A673 (cell line): ENCODE measurements around the gene MARCO. TPM values are rescaled to one million over a fixed set of nuclear protein-coding genes. Genes with fewer than 3 reads are reported as not detected.

Experiments
- BruUV-seq: library from RNA; stranded (reverse); fragments of 400-500 nt; replicated peaks from 2 replicates; lab custom pipeline; 2021; lab: Mats Ljungman, UMichigan
- CTCF ChIA-PET: fragments of 300-600 bp; sonication (Branson Sonifier 250); formaldehyde crosslinking; loops from one replicate; lab custom pipeline; 2022; ENCODE audit warnings: antibody characterized with exemption; lab: Charles Lee
- POLR2A ChIA-PET: fragments of 300-600 bp; sonication (Branson Sonifier 250); formaldehyde crosslinking; loops from one replicate; lab custom pipeline; 2022; ENCODE audit warnings: antibody characterized with exemption; ENCODE audit not compliant: low non-redundant PET; lab: Charles Lee
- DNase-seq: peaks from one replicate; pipeline ENCODE4 v3.0.0-alpha.2; 2015; ENCODE audit warnings: low spot score
- H3K27ac ChIP-seq: fragments of 200-600 bp; sonication (generic); 2 replicates; pipeline ENCODE4 v1.5.1; 2016; ENCODE audit warnings: mixed run types, low read depth, mild to moderate bottlenecking, mixed read lengths, antibody characterized with exemption, low read length; ENCODE audit not compliant: poor library complexity, severe bottlenecking
- H3K27me3 ChIP-seq: fragments of 200-600 bp; sonication (generic); replicated peaks from 2 replicates; pipeline ENCODE4 v1.6.1; 2017; ENCODE audit warnings: mixed run types, low read depth, mild to moderate bottlenecking, mixed read lengths, antibody characterized with exemption, low read length; ENCODE audit not compliant: insufficient read depth, poor library complexity
- H3K36me3 ChIP-seq: fragments of 200-600 bp; sonication (generic); 2 replicates; pipeline ENCODE4 v1.6.1; 2016; ENCODE audit warnings: mixed run types, mild to moderate bottlenecking, mixed read lengths, antibody characterized with exemption, low read length; ENCODE audit not compliant: insufficient read depth, poor library complexity, severe bottlenecking
- H3K4me1 ChIP-seq: fragments of 200-600 bp; sonication (generic); 2 replicates; pipeline ENCODE4 v1.6.1; 2017; ENCODE audit warnings: mixed run types, mild to moderate bottlenecking, mixed read lengths, antibody characterized with exemption, low read length; ENCODE audit not compliant: insufficient read depth, poor library complexity, severe bottlenecking
- H3K4me3 ChIP-seq: fragments of 200-600 bp; sonication (generic); 2 replicates; pipeline ENCODE4 v1.5.1; 2016; ENCODE audit warnings: low read depth, mixed run types, mild to moderate bottlenecking, mixed read lengths, low read length; ENCODE audit not compliant: poor library complexity, severe bottlenecking
- H3K9me3 ChIP-seq: fragments of 200-600 bp; sonication (generic); 2 replicates; pipeline ENCODE4 v1.6.1; 2016; ENCODE audit warnings: mixed run types, low read depth, mild to moderate bottlenecking, mixed read lengths, antibody characterized with exemption, low read length; ENCODE audit not compliant: poor library complexity, severe bottlenecking
- CTCF ChIP-seq: fragments of 300-800, 200-600 bp; sonication (generic); conservative IDR thresholded peaks from 2 replicates; pipeline ENCODE4 v1.5.1; 2017; ENCODE audit warnings: low read depth, mild to moderate bottlenecking, antibody characterized with exemption, low read length, moderate library complexity, mixed read lengths
- EZH2 ChIP-seq: fragments of 200-600 bp; sonication (generic); IDR thresholded peaks from 2 replicates; pipeline ENCODE4 v1.6.1; 2017; ENCODE audit warnings: borderline replicate concordance, low read depth, mild to moderate bottlenecking, mixed read lengths, antibody characterized with exemption, low read length; ENCODE audit not compliant: poor library complexity, severe bottlenecking
- intact Hi-C: fragments of 100-400 bp; cut with micrococcal nuclease; formaldehyde crosslinking; loops from one replicate; pipeline ENCODE4 v1.10.0; 2022; ENCODE audit not compliant: unreplicated experiment
- total RNA-seq: library from RNA; stranded (reverse); gene quantifications from 2 replicates; pipeline ENCODE4 v1.2.3, GENCODE V29; 2021

MARCO gene
- total RNA-seq, 1 experiment from 2014 or later = not detected

GRCh38 chr2:119025013-119025412 is 83.0 kb downstream of the MARCO start:
- no peak for DNase-seq
- CTCF ChIA-PET = no interaction called here
- no peaks in the 10 kb centered on the region for H3K4me1 ChIP-seq
- H3K4me3 ChIP-seq = no peak overlapping the region
- no peak for TF ChIP-seq CTCF
- no peak for TF ChIP-seq EZH2
- no peaks in the 10 kb centered on the region for H3K36me3 ChIP-seq
- H3K9me3 ChIP-seq = no peaks in the 10 kb centered on the region
- no TSS peak for BruUV-seq
- POLR2A ChIA-PET = no interaction called here
- no peaks in the 10 kb centered on the region for H3K27me3 ChIP-seq
- intact Hi-C loops = no loop called here
- H3K27ac ChIP-seq = no peak overlapping the region

- DNase-seq = no peak
- H3K27me3 ChIP-seq = no peaks in the 10 kb centered on the region
- no peak overlapping the region for H3K27ac ChIP-seq
- ChIA-PET CTCF (no interaction called here), POLR2A (interaction anchor here (0.6 kb wide), 1 partner anchor 1059 kb away, joined by 4 read pairs; no protein-coding TSS in a partner anchor)
- TF ChIP-seq EZH2 = no peak
- TF ChIP-seq CTCF = no peak
- no peaks in the 10 kb centered on the region for H3K9me3 ChIP-seq
- no peaks in the 10 kb centered on the region for H3K36me3 ChIP-seq
- BruUV-seq = no TSS peak
- intact Hi-C loops = no loop called here
- H3K4me1 ChIP-seq = no peaks in the 10 kb centered on the region
- H3K4me3 ChIP-seq = no peak overlapping the region
These were observed 83.9 kb downstream of the MARCO start for GRCh38 chr2:119025762-119026351.

- CTCF ChIA-PET = no interaction called here
- H3K9me3 ChIP-seq = no peaks in the 10 kb centered on the region
- no peaks in the 10 kb centered on the region for H3K36me3 ChIP-seq
- DNase-seq = no peak
- BruUV-seq = no TSS peak
- no peak overlapping the region for H3K4me3 ChIP-seq
- H3K4me1 ChIP-seq = no peaks in the 10 kb centered on the region
- TF ChIP-seq EZH2 = no peak
- no peak for TF ChIP-seq CTCF
- intact Hi-C loops = no loop called here
- POLR2A ChIA-PET = no interaction called here
- H3K27me3 ChIP-seq = peaks cover 3% of the 10 kb centered on the region
- no peak overlapping the region for H3K27ac ChIP-seq
These were observed 84.9 kb downstream of the MARCO start for GRCh38 chr2:119026890-119027289.
